IMR-90 (cell line): Measurements from ENCODE around the gene LDLRAD3. TPM values are rescaled to one million over a fixed set of nuclear protein-coding genes. Genes with fewer than 3 reads are reported as not detected.

ENCODE experiments used
- ATAC-seq: fragments of 200-7000 bp; cut with Tn5 transposase; 2 replicates; pipeline ENCODE4 v1.9.1; 2020; ENCODE audit warnings: low read depth, mild to moderate bottlenecking, moderate library complexity
- BruUV-seq: library from RNA; stranded (reverse); fragments of 400-500 nt; replicated peaks from 2 replicates; lab custom pipeline; 2021; lab: Mats Ljungman, UMichigan
- CTCF ChIA-PET: fragments of 300-600 bp; formaldehyde crosslinking; extraction: SDS; loops from one replicate; lab custom pipeline; 2021; ENCODE audit warnings: antibody characterized with exemption; lab: Yijun Ruan, JAX
- POLR2A ChIA-PET: fragments of 300-600 bp; sonication (Branson Sonifier 250); formaldehyde crosslinking; loops from one replicate; lab custom pipeline; 2022; ENCODE audit warnings: antibody characterized with exemption; ENCODE audit not compliant: unreplicated experiment; lab: Charles Lee
- DNase-seq: peaks from one replicate; pipeline ENCODE4 v3.0.0; 2013
- H2AFZ ChIP-seq: replicated peaks from 2 replicates; pipeline ENCODE3; 2013; ENCODE audit warnings: low read length, mild to moderate bottlenecking; ENCODE audit not compliant: poor library complexity
- H2AK5ac ChIP-seq: 2 replicates; pipeline ENCODE4 v1.6.1; 2013; ENCODE audit warnings: low read depth, low read length, inconsistent platforms
- H2AK9ac ChIP-seq: replicated peaks from 2 replicates; pipeline ENCODE3; 2013; ENCODE audit warnings: mild to moderate bottlenecking, low read depth, low read length, moderate library complexity; ENCODE audit not compliant: poor library complexity
- H2BK120ac ChIP-seq: 2 replicates; pipeline ENCODE4 v1.6.1; 2013; ENCODE audit warnings: low read depth, low read length, inconsistent platforms
- H2BK15ac ChIP-seq: 3 replicates; pipeline ENCODE4 v1.6.1; 2013; ENCODE audit warnings: low read depth, low read length, inconsistent platforms
- H2BK20ac ChIP-seq: 2 replicates; pipeline ENCODE4 v1.6.1; 2013; ENCODE audit warnings: low read depth, mild to moderate bottlenecking, inconsistent platforms, low read length, moderate library complexity
- H2BK5ac ChIP-seq: 2 replicates; pipeline ENCODE4 v1.6.1; 2013; ENCODE audit warnings: mild to moderate bottlenecking, low read depth, low read length, inconsistent platforms; ENCODE audit not compliant: poor library complexity, severe bottlenecking
- H3K14ac ChIP-seq: replicated peaks from 2 replicates; pipeline ENCODE4 v1.6.1; 2013; ENCODE audit warnings: low read depth, low read length, inconsistent platforms
- H3K18ac ChIP-seq: 2 replicates; pipeline ENCODE4 v1.6.1; 2013; ENCODE audit warnings: low read depth, low read length, control low read depth
- H3K23ac ChIP-seq: 2 replicates; pipeline ENCODE4 v1.6.1; 2013; ENCODE audit warnings: low read depth, low read length, inconsistent platforms
- H3K27ac ChIP-seq: 2 replicates; pipeline ENCODE4 v1.5.1; 2013; ENCODE audit warnings: mild to moderate bottlenecking, control low read depth, low read length; ENCODE audit not compliant: insufficient read depth
- H3K27me3 ChIP-seq: 2 replicates; pipeline ENCODE4 v1.6.1; 2013; ENCODE audit warnings: low read length; ENCODE audit not compliant: control insufficient read depth, insufficient read depth
- H3K36me3 ChIP-seq: 2 replicates; pipeline ENCODE4 v1.6.1; 2013; ENCODE audit warnings: low read length, mixed read lengths; ENCODE audit not compliant: control insufficient read depth, insufficient read depth
- H3K4ac ChIP-seq: 2 replicates; pipeline ENCODE4 v1.6.1; 2013; ENCODE audit warnings: low read depth, low read length, inconsistent platforms
- H3K4me1 ChIP-seq: 2 replicates; pipeline ENCODE4 v1.6.1; 2013; ENCODE audit warnings: low read length, mixed read lengths; ENCODE audit not compliant: control insufficient read depth, insufficient read depth
- H3K4me2 ChIP-seq: 2 replicates; pipeline ENCODE4 v1.6.1; 2013; ENCODE audit warnings: low read depth, mild to moderate bottlenecking, control low read depth, low read length, moderate library complexity
- H3K4me3 ChIP-seq: 2 replicates; pipeline ENCODE4 v1.5.1; 2013; ENCODE audit warnings: low read depth, mild to moderate bottlenecking, control low read depth, low read length, moderate library complexity; ENCODE audit not compliant: insufficient read depth
- H3K56ac ChIP-seq: 2 replicates; pipeline ENCODE4 v1.6.1; 2013; ENCODE audit warnings: low read length, inconsistent platforms; ENCODE audit not compliant: insufficient read depth; ENCODE audit errors: extremely low read depth
- H3K79me1 ChIP-seq, 2 experiments: 2 replicates each; pipeline ENCODE4 v1.6.1; 2013; ENCODE audit warnings: low read length in 2 of 2, inconsistent platforms in 1 of 2, low read depth in 1 of 2
- H3K9ac ChIP-seq: 2 replicates; pipeline ENCODE4 v1.6.1; 2013; ENCODE audit warnings: low read depth, low read length, control low read depth
- H3K9me1 ChIP-seq: 2 replicates; pipeline ENCODE4 v1.6.1; 2013; ENCODE audit warnings: low read length, inconsistent platforms; ENCODE audit not compliant: insufficient read depth
- H3K9me3 ChIP-seq: 2 replicates; pipeline ENCODE4 v1.6.1; 2013; ENCODE audit warnings: low read length; ENCODE audit not compliant: control insufficient read depth, insufficient read depth
- H4K20me1 ChIP-seq: 2 replicates; pipeline ENCODE4 v1.6.1; 2013; ENCODE audit warnings: low read length, inconsistent platforms; ENCODE audit not compliant: insufficient read depth
- H4K5ac ChIP-seq: 2 replicates; pipeline ENCODE4 v1.6.1; 2013; ENCODE audit warnings: mild to moderate bottlenecking, low read depth, low read length, control low read depth
- H4K8ac ChIP-seq, 2 experiments: 2 replicates each; pipeline ENCODE4 v1.6.1; 2013; ENCODE audit warnings: low read depth in 2 of 2, low read length in 2 of 2, control low read depth in 1 of 2, inconsistent platforms in 1 of 2
- H4K91ac ChIP-seq: 2 replicates; pipeline ENCODE4 v1.6.1; 2013; ENCODE audit warnings: low read depth, low read length, inconsistent platforms; ENCODE audit not compliant: insufficient read depth
- CHD1 ChIP-seq: IDR thresholded peaks from 2 replicates; pipeline ENCODE4 v1.6.1; 2012; ENCODE audit warnings: low read depth, low read length, improper control_type of control experiment
- CTCF ChIP-seq: conservative IDR thresholded peaks from 2 replicates; pipeline ENCODE4 v1.5.1; 2012; ENCODE audit warnings: mild to moderate bottlenecking, low read depth, low read length, improper control_type of control experiment
- FOS ChIP-seq: fragments of 150-350 bp; IDR thresholded peaks from 2 replicates; pipeline ENCODE4 v1.6.1; 2016; ENCODE audit warnings: low read depth, low read length
- MAZ ChIP-seq: IDR thresholded peaks from 2 replicates; pipeline ENCODE4 v1.6.1; 2012; ENCODE audit warnings: low read depth, mild to moderate bottlenecking, low read length, improper control_type of control experiment, moderate library complexity, borderline replicate concordance
- MXI1 ChIP-seq: IDR thresholded peaks from 2 replicates; pipeline ENCODE4 v1.6.1; 2012; ENCODE audit warnings: low read depth, mild to moderate bottlenecking, low read length, moderate library complexity, borderline replicate concordance
- NFE2L2 ChIP-seq: fragments of 150-350 bp; IDR thresholded peaks from 2 replicates; pipeline ENCODE4 v1.6.1; 2016; ENCODE audit warnings: low read depth, mild to moderate bottlenecking, low read length
- POLR2A ChIP-seq: IDR thresholded peaks from 2 replicates; pipeline ENCODE4 v1.6.1; 2012; ENCODE audit warnings: mild to moderate bottlenecking, low read depth, low read length
- RCOR1 ChIP-seq: IDR thresholded peaks from 2 replicates; pipeline ENCODE4 v1.6.1; 2012; ENCODE audit warnings: mild to moderate bottlenecking, low read length, improper control_type of control experiment; ENCODE audit not compliant: insufficient replicate concordance
- RFX5 ChIP-seq: IDR thresholded peaks from 2 replicates; pipeline ENCODE4 v1.8.0; 2012; ENCODE audit warnings: low read depth, mild to moderate bottlenecking, low read length, moderate library complexity
- WGBS, 2 experiments: methylation state at CpG; one replicate each; pipeline versions ENCODE4 v1.1.5 to v1.1.7; 2013; ENCODE audit warnings: missing lambda C conversion rate in 2 of 2; ENCODE audit not compliant: insufficient read length in 1 of 2; ENCODE audit errors: extremely low coverage in 2 of 2; 5-methylcytosine and 5-hydroxymethylcytosine counted together
- dilution Hi-C: fragments of 300-500 bp; cut with HindIII; formaldehyde crosslinking; loops from one replicate; pipeline ENCODE4 v1.14.3; 2018; ENCODE audit warnings: low sequenced_read_pairs; ENCODE audit not compliant: unreplicated experiment
- in situ Hi-C: fragments of 300-500 bp; cut with MboI; formaldehyde crosslinking; loops from 3 replicates; pipeline ENCODE4 v1.14.3; 2019; ENCODE audit warnings: low sequenced_read_pairs, inconsistent platforms, mixed read lengths
- intact Hi-C: fragments of 100-400 bp; cut with micrococcal nuclease; formaldehyde crosslinking; loops from 2 replicates; pipeline ENCODE4 v1.10.0; 2022
- polyA plus RNA-seq, 3 experiments: library from polyadenylated mRNA; depleted of rRNA; stranded (reverse); fragments of >200 nt; gene quantifications; 2 replicates each; pipeline ENCODE4 v1.2.3, GENCODE V29; 2012; ENCODE audit warnings: low replicate concordance in 1 of 3
- total RNA-seq: library from RNA; depleted of rRNA; stranded (reverse); fragments of >200 nt; gene quantifications from 2 replicates; pipeline ENCODE4 v1.2.3, GENCODE V29; 2012

LDLRAD3 gene
- total and polyA plus RNA-seq, 2 of the 4 experiments (the other 2 are of a cell fraction) = 2.7 to 6.4 TPM

DNA sequence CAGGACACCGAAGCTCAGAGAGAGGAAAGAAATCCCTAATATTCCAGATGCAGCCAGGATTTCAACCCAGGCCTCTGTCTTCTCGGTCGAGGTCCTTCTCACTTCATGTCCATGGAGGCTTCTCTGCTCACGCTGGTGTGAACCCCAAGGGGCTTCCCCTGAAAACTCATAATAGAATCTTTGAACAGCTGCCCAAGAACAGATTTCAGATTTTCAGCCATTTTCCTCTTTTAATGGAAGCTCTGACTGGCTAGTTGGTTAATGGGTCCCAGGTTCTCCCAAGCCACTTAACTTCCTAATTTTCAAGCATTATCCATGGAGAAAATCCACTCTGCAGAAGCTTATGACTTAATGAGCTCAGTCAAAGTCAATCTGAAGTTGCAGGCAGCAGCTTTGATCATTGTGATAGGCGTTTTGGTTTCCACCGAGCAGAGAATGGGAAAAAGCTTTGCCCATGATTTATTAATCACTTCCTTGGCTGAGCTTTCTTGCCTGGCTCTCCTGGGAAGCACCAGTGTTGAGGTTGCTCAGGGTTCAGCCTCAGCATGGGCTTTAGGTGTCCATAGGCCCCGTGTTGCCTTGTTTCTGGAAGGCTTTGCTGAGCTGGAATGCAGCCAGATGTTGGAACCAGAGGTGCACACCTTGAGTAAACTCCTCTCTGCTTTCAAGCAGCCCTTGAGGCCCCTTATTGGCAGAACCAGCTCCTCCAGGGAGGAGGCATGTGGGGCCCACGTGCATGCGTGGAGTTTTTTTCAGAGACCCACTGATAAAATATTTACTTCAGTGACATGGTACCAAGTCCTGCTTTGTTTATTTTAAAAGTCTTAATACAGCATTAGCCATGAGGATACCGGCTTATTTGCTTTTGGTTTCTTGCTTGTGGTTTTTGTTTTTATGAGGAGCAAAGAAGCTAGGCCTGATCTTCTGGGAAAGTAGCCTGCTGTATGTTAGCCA, 25.5 kb downstream of the LDLRAD3 start (continued):
- TF ChIP-seq FOS (no peak), NFE2L2 (no peak), MAZ (no peak)

GRCh38 chr11:35970445-35970844, 26.6 kb downstream of the LDLRAD3 start:
- Histone ChIP-seq H2BK20ac (no peak overlapping the region), H3K9me1 (peaks cover 8% of the 10 kb centered on the region; the same call in 1 of the 2 replicates), H3K79me1 (peaks cover 12 to 23% of the 10 kb centered on the region in 2 experiments; a peak in 3 of 4 replicates), H4K5ac (no peak overlapping the region), H2BK120ac (no peak overlapping the region), H3K23ac (no peak overlapping the region), H2AFZ (no peak overlapping the region), H2AK5ac (no peak overlapping the region), H4K20me1 (peaks cover 3% of the 10 kb centered on the region; the same call in 1 of the 2 replicates), H3K4me2 (no peak overlapping the region), H3K4me1 (peaks cover 2% of the 10 kb centered on the region; the same call in 1 of the 2 replicates), H4K91ac (no peak overlapping the region), H3K4me3 (no peak overlapping the region), H2BK5ac (no peak overlapping the region), H3K18ac (no peak overlapping the region), H4K8ac (no peak overlapping the region), H3K36me3 (no peaks in the 10 kb centered on the region), H2BK15ac (no peak overlapping the region), H3K14ac (no peak overlapping the region), H3K9me3 (no peaks in the 10 kb centered on the region), H3K4ac (no peak overlapping the region), H3K56ac (no peak overlapping the region), H3K27me3 (no peaks in the 10 kb centered on the region), H3K9ac (no peak overlapping the region), H2AK9ac (no peak overlapping the region), H3K27ac (no peak overlapping the region)
- TF ChIP-seq POLR2A (no peak), CHD1 (no peak), MXI1 (no peak), CTCF (no peak), RFX5 (no peak), RCOR1 (no peak)
- ATAC-seq (no peak), DNase-seq (no peak)
- in situ Hi-C loops = no loop called here
- WGBS, 2 experiments = no CpG with 5 or more reads among the region's 3 CpGs
- ChIA-PET CTCF (no interaction called here), POLR2A (no interaction called here)
- BruUV-seq = no TSS peak
- intact Hi-C loops = no loop called here
- dilution Hi-C loops = no loop called here
